Gastrocnemius medialis (tissue), 4 donors: ENCODE results near the gene ARHGAP22. TPM values are rescaled to one million over a fixed set of nuclear protein-coding genes. Genes with fewer than 3 reads are reported as not detected.

Experiments
- ATAC-seq, 2 donors: fragments of 150-250 bp; one replicate each; pipeline ENCODE4 v1.9.1; 2016
- DNase-seq, 2 donors: peaks; one replicate each; pipeline ENCODE4 v3.0.0-alpha.2; 2019
- H3K27ac ChIP-seq, 4 donors: fragments of 200-600 bp; sonication (generic); 1 replicate in 1 of 4; 2 replicates in 3 of 4; pipeline ENCODE4 v1.5.1; 2016 to 2018; ENCODE audit warnings: mild to moderate bottlenecking in 2 of 4, moderate library complexity in 1 of 4
- H3K27me3 ChIP-seq, 3 donors: fragments of 200-600 bp; sonication (generic) in 2 of 3; 1 replicate in 1 of 3; 2 replicates in 2 of 3; pipeline versions ENCODE4 v1.5.1 to v1.6.0; 2016 to 2019; ENCODE audit warnings: mild to moderate bottlenecking in 1 of 3, moderate library complexity in 1 of 3
- H3K36me3 ChIP-seq, 2 donors: fragments of 200-600 bp; sonication (generic) in 1 of 2; one replicate each; pipeline ENCODE4 v1.5.1; 2017 to 2018
- H3K4me1 ChIP-seq, 2 donors: fragments of 200-600 bp; sonication (generic) in 1 of 2; one replicate each; pipeline ENCODE4 v1.5.1; 2016 to 2017; ENCODE audit warnings: mild to moderate bottlenecking in 2 of 2
- H3K4me3 ChIP-seq, 4 donors: fragments of 200-600 bp; sonication (generic) in 3 of 4; 1 replicate in 1 of 4; 2 replicates in 3 of 4; pipeline ENCODE4 v1.5.1; 2016 to 2019; ENCODE audit warnings: mild to moderate bottlenecking in 2 of 4
- H3K9me3 ChIP-seq, 3 donors: fragments of 200-600 bp; sonication (generic) in 2 of 3; 1 replicate in 1 of 3; 2 replicates in 2 of 3; pipeline ENCODE4 v1.5.1; 2016 to 2019
- CTCF ChIP-seq, 5 experiments: fragments of 450-650 bp in 3 of 5; fragments of 200-600 bp in 2 of 5; sonication (generic) in 2 of 5; IDR thresholded peaks in 4 of 5; conservative IDR thresholded peaks in 1 of 5; 1 replicate in 4 of 5; 2 replicates in 1 of 5; pipeline ENCODE4 v1.5.1; 2016 to 2019; ENCODE audit warnings: antibody characterized with exemption in 5 of 5, mild to moderate bottlenecking in 3 of 5, moderate library complexity in 3 of 5
- POLR2A ChIP-seq, 2 donors: fragments of 450-650 bp; IDR thresholded peaks; one replicate each; pipeline ENCODE4 v1.6.1; 2017; ENCODE audit warnings: antibody characterized with exemption in 2 of 2, mild to moderate bottlenecking in 2 of 2, moderate library complexity in 2 of 2
- in situ Hi-C, 4 donors: fragments of 200-750 bp; cut with MboI; loops; one replicate each; pipeline versions ENCODE4 v1.15.0 to v1.8.0; 2017; ENCODE audit warnings: low sequenced_read_pairs in 4 of 4
- intact Hi-C: fragments of 100-400 bp; cut with DNase I; formaldehyde crosslinking; loops from one replicate; pipeline ENCODE4 v1.15.1; 2023; ENCODE audit warnings: low total_unique reads
- total RNA-seq, 4 donors: library from RNA; depleted of rRNA; stranded (reverse); fragments of >200 nt; gene quantifications; one replicate each; pipeline versions ENCODE4 v1.1.0 to v1.2.3, GENCODE V29; 2016

ARHGAP22 gene
- total RNA-seq, 4 donors from 2014 or later = 0.69 to 0.92 (median 0.72) TPM; not detected in 1

- DNase-seq (no peak), ATAC-seq (no peak)
- no peaks in the 10 kb centered on the region for H3K4me1 ChIP-seq
- no peak overlapping the region for H3K27ac ChIP-seq
- H3K4me3 ChIP-seq = no peak overlapping the region
- H3K9me3 ChIP-seq = no peaks in the 10 kb centered on the region
- TF ChIP-seq CTCF (IDR thresholded peaks at IDR 0.05 in 4 of 5, conservative IDR thresholded peaks at IDR 0.05 in 1 of 5) = no peak
- no peak for TF ChIP-seq POLR2A (IDR thresholded peaks at IDR 0.05)
- intact Hi-C loops (no loop called here), in situ Hi-C loops (no loop called here)
- H3K36me3 ChIP-seq = no peaks in the 10 kb centered on the region
- peaks cover 0 to 4% (median 3%) of the 10 kb centered on the region in 3 donors for H3K27me3 ChIP-seq
Observed at GRCh38 chr10:48638158-48638557, 33.3 kb upstream of the ARHGAP22 start.

DNA sequence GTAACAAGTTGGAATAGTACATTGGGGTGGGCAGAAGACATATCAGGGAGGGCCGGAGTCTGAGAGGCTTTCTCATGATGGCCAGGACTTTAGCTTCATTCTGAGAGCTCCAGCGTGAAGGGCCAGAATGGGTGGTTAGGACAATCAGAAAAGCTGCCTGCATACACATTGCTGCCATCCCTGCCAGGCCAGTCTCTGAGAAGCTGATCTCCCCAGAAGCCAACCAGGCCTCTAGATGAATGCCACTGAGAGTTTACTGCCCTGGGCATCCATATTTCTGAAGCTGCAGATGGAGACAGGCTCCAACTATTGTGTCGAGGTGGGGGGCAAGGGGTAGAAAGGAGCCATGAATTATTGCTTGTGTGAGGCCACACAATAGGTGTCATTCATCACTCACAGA, 32.0 kb upstream of the ARHGAP22 start:
- ATAC-seq = no peak

GRCh38 chr10:48636231-48636630, 31.4 kb upstream of the ARHGAP22 start:
- H3K9me3 ChIP-seq = no peaks in the 10 kb centered on the region
- in situ Hi-C loops = no loop called here
- ATAC-seq (no peak), DNase-seq (no peak)
- TF ChIP-seq POLR2A (IDR thresholded peaks at IDR 0.05) = no peak
- no peak for TF ChIP-seq CTCF (IDR thresholded peaks at IDR 0.05 in 4 of 5, conservative IDR thresholded peaks at IDR 0.05 in 1 of 5)
- no peak overlapping the region for H3K27ac ChIP-seq
- H3K27me3 ChIP-seq = peaks cover 0 to 4% (median 3%) of the 10 kb centered on the region in 3 donors
- intact Hi-C loops = no loop called here
- H3K4me3 ChIP-seq = no peak overlapping the region
- H3K4me1 ChIP-seq = no peaks in the 10 kb centered on the region
- H3K36me3 ChIP-seq = no peaks in the 10 kb centered on the region

More for the DNA sequence above, 32.0 kb upstream of the ARHGAP22 start:
- H3K36me3 ChIP-seq = no peaks in the 10 kb centered on the region
- intact Hi-C loops (no loop called here), in situ Hi-C loops (no loop called here)
- no peak overlapping the region for H3K4me3 ChIP-seq
- no peak overlapping the region for H3K27ac ChIP-seq
- H3K4me1 ChIP-seq = no peaks in the 10 kb centered on the region
- no peaks in the 10 kb centered on the region for H3K9me3 ChIP-seq
- DNase-seq = no peak
- peaks cover 0 to 4% (median 3%) of the 10 kb centered on the region in 3 donors for H3K27me3 ChIP-seq
- TF ChIP-seq POLR2A (IDR thresholded peaks at IDR 0.05) = no peak
- no peak for TF ChIP-seq CTCF (IDR thresholded peaks at IDR 0.05 in 4 of 5, conservative IDR thresholded peaks at IDR 0.05 in 1 of 5)

- H3K4me1 ChIP-seq = no peaks in the 10 kb centered on the region
- DNase-seq (no peak), ATAC-seq (no peak)
- no peak overlapping the region for H3K27ac ChIP-seq
- H3K4me3 ChIP-seq = no peak overlapping the region
- TF ChIP-seq POLR2A (IDR thresholded peaks at IDR 0.05) (no peak), CTCF (IDR thresholded peaks at IDR 0.05 in 4 of 5, conservative IDR thresholded peaks at IDR 0.05 in 1 of 5) (no peak)
- H3K9me3 ChIP-seq = no peaks in the 10 kb centered on the region
- in situ Hi-C loops (no loop called here), intact Hi-C loops (no loop called here)
- H3K36me3 ChIP-seq = no peaks in the 10 kb centered on the region
- peaks cover 0 to 4% (median 0%) of the 10 kb centered on the region in 3 donors for H3K27me3 ChIP-seq
Observed at GRCh38 chr10:48634984-48635557, 30.2 kb upstream of the ARHGAP22 start.
